HG03280 (cell line): Measurements from ENCODE around the gene GRK3.

Experiments used
- ATAC-seq: cut with Tn5 transposase; IDR thresholded peaks from one replicate; pipeline ENCODE4 v1.9.1; 2021; ENCODE audit warnings: mild to moderate bottlenecking, moderate library complexity; ENCODE audit not compliant: unreplicated experiment

GRK3 gene

DNA sequence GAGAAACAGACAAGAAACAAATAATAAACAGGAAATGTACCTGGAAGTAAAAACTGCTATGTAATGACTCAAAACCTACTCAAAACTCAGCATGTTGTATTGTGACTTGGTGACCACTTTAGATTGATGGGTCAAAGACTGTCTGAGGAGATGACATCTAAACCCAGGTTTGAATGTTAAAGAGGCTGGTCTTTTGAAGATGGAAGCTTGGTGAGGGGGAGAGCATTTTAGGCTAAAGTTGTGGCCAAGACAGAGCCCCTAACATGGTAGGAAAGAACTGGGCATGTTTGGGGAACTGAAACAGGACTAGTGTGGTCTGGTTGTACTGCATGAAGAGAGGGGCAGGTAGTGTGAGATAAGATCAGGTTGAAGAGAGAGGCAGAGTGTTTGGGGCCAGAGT, 92.2 kb downstream of the GRK3 start:
- ATAC-seq, result peak; percentile 81

- no peak for ATAC-seq
These were observed 94.2 kb downstream of the GRK3 start for GRCh38 chr22:25658633-25659032.

- no peak for ATAC-seq
These were observed 94.9 kb downstream of the GRK3 start for GRCh38 chr22:25659413-25659812.

DNA sequence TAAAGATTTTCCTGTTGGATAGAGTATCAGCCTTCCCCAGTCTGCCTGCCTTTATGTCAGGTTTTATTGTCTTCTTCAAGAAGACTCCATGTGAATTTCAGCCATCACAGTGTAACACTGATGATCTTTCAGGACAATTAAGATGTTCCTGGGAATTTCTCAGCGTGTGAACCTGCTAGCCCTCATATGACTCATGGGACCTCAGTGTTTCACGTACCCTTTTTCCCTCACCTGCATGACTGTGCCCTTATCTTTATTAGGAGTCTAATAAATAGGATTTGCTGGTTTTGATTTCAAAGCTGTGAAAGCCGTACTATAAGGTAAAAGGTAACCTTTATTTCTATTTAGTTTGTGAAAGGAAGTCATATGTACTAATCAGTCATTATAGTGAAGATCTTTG, 95.9 kb downstream of the GRK3 start:
- no peak for ATAC-seq

DNA sequence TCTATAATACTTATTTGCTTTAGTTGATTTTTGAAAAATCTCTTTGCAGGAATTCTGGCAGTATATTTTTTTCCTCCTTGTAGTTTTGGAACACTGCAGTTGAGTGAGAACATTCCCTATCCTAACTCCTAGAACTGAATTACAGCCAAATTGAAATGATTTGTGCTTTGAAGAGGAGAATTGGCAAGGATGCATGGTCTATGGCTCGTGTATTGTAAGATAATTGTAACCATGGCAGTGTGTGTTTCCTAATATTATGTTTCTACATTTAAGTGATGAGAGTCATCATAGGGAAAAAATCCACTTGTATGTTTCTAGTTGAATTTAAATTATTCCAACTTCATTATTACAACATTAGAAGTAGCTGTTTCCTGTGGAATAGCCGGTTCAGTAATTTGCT, 96.6 kb downstream of the GRK3 start:
- no peak for ATAC-seq

GRCh38 chr22:25663654-25664053, 99.2 kb downstream of the GRK3 start:
- ATAC-seq, result no peak

GRCh38 chr22:25666308-25666707, 101.8 kb downstream of the GRK3 start:
- ATAC-seq, result no peak

DNA sequence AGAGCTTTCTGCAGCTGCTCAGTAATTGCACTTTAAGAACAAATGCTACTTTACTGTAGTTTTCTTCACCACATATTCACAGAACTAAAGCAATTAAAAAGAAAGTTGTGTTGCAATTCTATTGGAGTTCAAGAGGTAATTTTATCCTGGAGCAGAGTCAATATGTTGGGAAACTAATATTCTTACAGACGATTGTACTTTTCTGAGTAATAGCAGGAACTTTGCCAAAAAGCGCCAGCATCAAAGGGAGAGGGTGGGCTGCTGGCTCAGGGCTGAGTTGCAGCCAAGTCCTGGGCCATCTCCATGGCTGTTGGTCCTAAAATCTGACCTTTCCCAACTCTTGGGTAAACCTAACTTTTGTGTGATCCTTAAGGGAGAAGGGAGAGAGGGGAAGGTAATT, 104.0 kb downstream of the GRK3 start:
- no peak for ATAC-seq

- no peak for ATAC-seq
These were observed 105.0 kb downstream of the GRK3 start for GRCh38 chr22:25669253-25670069.

- no peak for ATAC-seq
These were observed 105.6 kb downstream of the GRK3 start for GRCh38 chr22:25670070-25670461.

- no peak for ATAC-seq
These were observed 108.0 kb downstream of the GRK3 start for GRCh38 chr22:25672289-25673084.

DNA sequence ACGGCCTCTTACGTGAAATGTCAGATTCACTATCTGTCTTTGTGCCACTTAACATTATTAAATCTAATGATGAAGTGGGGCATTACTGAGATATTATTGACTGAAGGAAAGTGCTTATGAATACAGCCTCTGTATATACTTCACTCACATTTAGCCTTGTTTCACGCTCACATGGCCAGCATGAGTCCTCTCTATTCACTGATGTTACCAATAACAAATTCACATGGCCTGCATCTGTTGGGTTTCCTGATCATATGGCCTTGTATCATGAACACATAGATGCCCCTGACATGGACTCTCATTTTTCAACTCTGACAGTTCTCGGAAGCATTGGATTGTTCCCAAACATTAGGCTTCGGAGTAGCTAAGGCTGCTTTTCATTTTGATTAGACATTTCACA, 109.2 kb downstream of the GRK3 start:
- no peak for ATAC-seq

GRCh38 chr22:25677631-25678030, 113.2 kb downstream of the GRK3 start:
- ATAC-seq, result no peak

DNA sequence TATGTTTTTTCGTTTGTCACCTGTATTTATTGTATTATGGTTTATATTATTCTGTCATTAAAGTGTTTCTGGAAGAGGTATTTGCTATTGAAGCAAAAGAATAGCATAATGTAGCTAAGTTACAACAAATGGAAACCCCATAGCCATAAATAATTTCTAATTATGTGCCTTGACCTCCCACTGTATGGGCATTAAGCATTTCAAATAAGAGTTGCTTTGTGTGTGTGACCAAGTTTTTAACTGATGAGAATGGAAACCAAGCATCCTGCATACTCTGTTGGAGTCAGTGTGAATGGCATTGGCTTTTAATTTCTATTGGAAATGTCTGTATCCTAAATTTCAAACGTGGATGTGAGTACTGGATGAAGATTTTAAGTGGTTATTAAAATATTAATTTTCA, 115.6 kb downstream of the GRK3 start:
- ATAC-seq, result no peak

- no peak for ATAC-seq
These were observed 116.5 kb downstream of the GRK3 start for GRCh38 chr22:25680956-25681355.

- ATAC-seq, result no peak
These were observed 117.6 kb downstream of the GRK3 start for GRCh38 chr22:25682109-25682508.

GRCh38 chr22:25688627-25689026, 124.2 kb downstream of the GRK3 start:
- ATAC-seq, result no peak

DNA sequence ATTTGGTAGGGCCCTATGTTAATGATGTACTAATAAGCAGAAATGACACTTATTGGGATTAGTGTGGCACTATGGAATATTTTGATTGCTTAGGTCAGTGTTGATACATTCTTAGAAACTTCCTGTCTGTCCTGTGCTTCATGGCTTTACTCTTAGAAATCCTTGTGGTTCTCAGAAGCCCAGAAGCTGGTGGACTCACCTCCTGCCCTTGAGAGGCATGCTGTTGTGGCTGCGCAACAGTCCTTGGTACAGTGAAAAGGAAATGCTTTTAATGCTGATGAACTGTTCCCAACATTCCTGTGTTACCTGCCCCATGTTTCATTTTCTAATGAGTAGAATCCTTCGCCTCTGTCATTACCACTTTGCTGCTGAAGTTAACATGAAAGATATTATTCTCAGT, 125.2 kb downstream of the GRK3 start:
- ATAC-seq, result no peak

DNA sequence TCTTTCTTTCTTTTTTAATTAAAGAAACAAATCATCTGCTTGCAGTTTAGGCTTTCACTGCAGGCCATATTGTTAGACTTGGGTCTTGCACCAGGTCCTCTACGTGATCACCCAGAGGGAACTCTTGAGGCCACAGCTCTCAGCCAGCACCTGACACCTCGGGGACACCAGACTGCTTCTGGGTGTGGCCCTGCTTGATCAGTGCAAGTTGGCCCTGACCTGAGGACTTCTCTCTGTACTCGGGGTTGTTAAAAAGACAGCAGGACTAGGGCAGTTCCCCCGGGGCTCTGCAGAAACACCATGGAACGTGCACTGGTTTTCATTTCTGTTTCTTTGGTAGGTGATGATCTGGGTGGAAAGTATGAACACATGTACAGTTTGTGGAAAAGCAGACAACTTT, 126.3 kb downstream of the GRK3 start:
- ATAC-seq, result no peak

GRCh38 chr22:25692397-25693267, 128.2 kb downstream of the GRK3 start:
- no peak for ATAC-seq

DNA sequence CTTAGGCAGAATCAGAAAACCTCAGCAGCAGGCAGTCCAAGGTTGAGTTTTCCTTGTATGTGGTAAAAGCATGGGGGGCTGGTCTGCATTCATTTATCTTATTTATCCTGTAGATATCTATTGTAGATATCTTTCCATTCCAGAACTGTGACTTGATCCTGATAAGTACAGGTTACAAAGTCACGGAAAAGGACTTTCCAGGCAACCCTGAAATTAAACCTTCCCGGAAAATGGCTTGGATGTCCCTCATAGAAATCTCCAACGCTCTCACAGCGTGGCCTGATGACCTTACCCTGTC, 128.7 kb downstream of the GRK3 start:
- ATAC-seq, result no peak
